SK-N-SH treated with all-trans-retinoic acid at 6 μM for 48 hours (cell line): ENCODE results near the gene ADORA1.

ENCODE experiments used
- ATAC-seq: fragments of 200-7000 bp; cut with Tn5 transposase; 3 replicates; pipeline ENCODE4 v1.9.1; 2020; ENCODE audit warnings: mild to moderate bottlenecking, moderate library complexity
- ARNTL ChIP-seq: fragments of 450-650 bp; formaldehyde crosslinking; IDR thresholded peaks from 2 replicates; pipeline ENCODE4 v1.5.0; 2020; ENCODE audit warnings: low read depth, mild to moderate bottlenecking, moderate library complexity, borderline replicate concordance
- BACH2 ChIP-seq: fragments of 250-450 bp; sonication (Bioruptor Pico); IDR thresholded peaks from 2 replicates; pipeline ENCODE4 v1.9.0; 2021; ENCODE audit warnings: mild to moderate bottlenecking, borderline replicate concordance
- CSDC2 ChIP-seq: fragments of 250-450 bp; sonication (Bioruptor Pico); IDR thresholded peaks from 2 replicates; pipeline ENCODE4 v1.5.0; 2020; ENCODE audit warnings: mild to moderate bottlenecking, moderate library complexity
- ESRRG ChIP-seq: fragments of 250-450 bp; sonication (Bioruptor Pico); IDR thresholded peaks from 2 replicates; pipeline ENCODE4 v1.6.1; 2021; ENCODE audit warnings: mild to moderate bottlenecking
- OSR1 ChIP-seq: fragments of 250-450 bp; sonication (Bioruptor Pico); IDR thresholded peaks from 2 replicates; pipeline ENCODE4 v1.8.0; 2022; ENCODE audit warnings: moderate library complexity, mild to moderate bottlenecking, inconsistent platforms
- PPARA ChIP-seq: fragments of 250-450 bp; sonication (Bioruptor Pico); IDR thresholded peaks from 2 replicates; pipeline ENCODE4 v1.5.0; 2020; ENCODE audit warnings: mild to moderate bottlenecking, borderline replicate concordance
- RARB ChIP-seq: fragments of 250-450 bp; sonication (Bioruptor Pico); IDR thresholded peaks from 2 replicates; pipeline ENCODE4 v1.8.0; 2021; ENCODE audit warnings: mild to moderate bottlenecking, moderate library complexity
- TCF4 ChIP-seq: fragments of 250-450 bp; sonication (Bioruptor Pico); IDR thresholded peaks from 2 replicates; pipeline ENCODE4 v1.8.0; 2021; ENCODE audit warnings: mild to moderate bottlenecking, moderate library complexity, borderline replicate concordance
- ZC3H10 ChIP-seq: fragments of 250-450 bp; sonication (Bioruptor Pico); IDR thresholded peaks from 2 replicates; pipeline ENCODE4 v1.5.1; 2021; ENCODE audit warnings: mild to moderate bottlenecking, moderate library complexity
- ZFP3 ChIP-seq: fragments of 250-450 bp; sonication (Bioruptor Pico); IDR thresholded peaks from 2 replicates; pipeline ENCODE4 v1.5.0; 2020; ENCODE audit warnings: mild to moderate bottlenecking, moderate library complexity
- ZNF8 ChIP-seq: fragments of 450-650 bp; formaldehyde crosslinking; IDR thresholded peaks from 2 replicates; pipeline ENCODE4 v1.5.0; 2020; ENCODE audit warnings: mild to moderate bottlenecking, moderate library complexity
- TF ChIP-seq, protein P1 (sequence below): fragments of 250-450 bp; sonication (Bioruptor Pico); IDR thresholded peaks from 2 replicates; pipeline ENCODE4 v1.8.0; 2020; ENCODE audit warnings: mild to moderate bottlenecking, moderate library complexity, borderline replicate concordance
- TF ChIP-seq, protein P2 (sequence below): fragments of 250-450 bp; sonication (Bioruptor Pico); IDR thresholded peaks from 2 replicates; pipeline ENCODE4 v1.5.1; 2020; ENCODE audit warnings: low read depth, mild to moderate bottlenecking, moderate library complexity
- TF ChIP-seq, protein P3 (sequence below): fragments of 250-450 bp; sonication (Bioruptor Pico); IDR thresholded peaks from 2 replicates; pipeline ENCODE4 v1.5.0; 2020; ENCODE audit warnings: mild to moderate bottlenecking, moderate library complexity
- TF ChIP-seq, protein P4 (sequence below): fragments of 250-450 bp; sonication (Bioruptor Pico); IDR thresholded peaks from 2 replicates; pipeline ENCODE4 v1.8.0; 2021; ENCODE audit warnings: low read depth, mild to moderate bottlenecking, moderate library complexity, borderline replicate concordance

ADORA1 gene

DNA sequence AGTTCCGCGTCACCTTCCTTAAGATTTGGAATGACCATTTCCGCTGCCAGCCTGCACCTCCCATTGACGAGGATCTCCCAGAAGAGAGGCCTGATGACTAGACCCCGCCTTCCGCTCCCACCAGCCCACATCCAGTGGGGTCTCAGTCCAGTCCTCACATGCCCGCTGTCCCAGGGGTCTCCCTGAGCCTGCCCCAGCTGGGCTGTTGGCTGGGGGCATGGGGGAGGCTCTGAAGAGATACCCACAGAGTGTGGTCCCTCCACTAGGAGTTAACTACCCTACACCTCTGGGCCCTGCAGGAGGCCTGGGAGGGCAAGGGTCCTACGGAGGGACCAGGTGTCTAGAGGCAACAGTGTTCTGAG, 38.3 kb downstream of the ADORA1 start (continued):
- TF ChIP-seq, protein P1, sequence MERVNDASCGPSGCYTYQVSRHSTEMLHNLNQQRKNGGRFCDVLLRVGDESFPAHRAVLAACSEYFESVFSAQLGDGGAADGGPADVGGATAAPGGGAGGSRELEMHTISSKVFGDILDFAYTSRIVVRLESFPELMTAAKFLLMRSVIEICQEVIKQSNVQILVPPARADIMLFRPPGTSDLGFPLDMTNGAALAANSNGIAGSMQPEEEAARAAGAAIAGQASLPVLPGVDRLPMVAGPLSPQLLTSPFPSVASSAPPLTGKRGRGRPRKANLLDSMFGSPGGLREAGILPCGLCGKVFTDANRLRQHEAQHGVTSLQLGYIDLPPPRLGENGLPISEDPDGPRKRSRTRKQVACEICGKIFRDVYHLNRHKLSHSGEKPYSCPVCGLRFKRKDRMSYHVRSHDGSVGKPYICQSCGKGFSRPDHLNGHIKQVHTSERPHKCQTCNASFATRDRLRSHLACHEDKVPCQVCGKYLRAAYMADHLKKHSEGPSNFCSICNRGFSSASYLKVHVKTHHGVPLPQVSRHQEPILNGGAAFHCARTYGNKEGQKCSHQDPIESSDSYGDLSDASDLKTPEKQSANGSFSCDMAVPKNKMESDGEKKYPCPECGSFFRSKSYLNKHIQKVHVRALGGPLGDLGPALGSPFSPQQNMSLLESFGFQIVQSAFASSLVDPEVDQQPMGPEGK (CRISPR knock-in tag): no peak
- TF ChIP-seq OSR1 (CRISPR knock-in tag): no peak
- TF ChIP-seq ARNTL: no peak
- TF ChIP-seq ESRRG (CRISPR knock-in tag): no peak
- TF ChIP-seq ZC3H10 (CRISPR knock-in tag): no peak
- TF ChIP-seq ZFP3: no peak
- no peak for TF ChIP-seq BACH2
- TF ChIP-seq, all 23 proteins: peak for 0

DNA sequence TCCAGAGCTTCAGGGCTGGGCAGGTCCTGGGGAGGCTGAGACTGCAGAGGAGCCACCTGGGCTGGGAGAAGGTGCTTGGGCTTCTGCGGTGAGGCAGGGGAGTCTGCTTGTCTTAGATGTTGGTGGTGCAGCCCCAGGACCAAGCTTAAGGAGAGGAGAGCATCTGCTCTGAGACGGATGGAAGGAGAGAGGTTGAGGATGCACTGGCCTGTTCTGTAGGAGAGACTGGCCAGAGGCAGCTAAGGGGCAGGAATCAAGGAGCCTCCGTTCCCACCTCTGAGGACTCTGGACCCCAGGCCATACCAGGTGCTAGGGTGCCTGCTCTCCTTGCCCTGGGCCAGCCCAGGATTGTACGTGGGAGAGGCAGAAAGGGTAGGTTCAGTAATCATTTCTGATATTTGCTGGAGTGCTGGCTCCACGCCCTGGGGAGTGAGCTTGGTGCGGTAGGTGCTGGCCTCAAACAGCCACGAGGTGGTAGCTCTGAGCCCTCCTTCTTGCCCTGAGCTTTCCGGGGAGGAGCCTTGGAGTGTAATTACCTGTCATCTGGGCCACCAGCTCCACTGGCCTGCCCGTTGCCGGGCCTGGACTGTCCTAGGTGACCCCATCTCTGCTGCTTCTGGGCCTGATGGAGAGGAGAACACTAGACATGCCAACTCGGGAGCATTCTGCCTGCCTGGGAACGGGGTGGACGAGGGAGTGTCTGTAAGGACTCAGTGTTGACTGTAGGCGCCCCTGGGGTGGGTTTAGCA, 38.8 kb downstream of the ADORA1 start:
- TF ChIP-seq RARB (CRISPR knock-in tag) (no peak), ESRRG (CRISPR knock-in tag) (no peak), PPARA (CRISPR knock-in tag) (no peak), BACH2 (no peak)
- TF ChIP-seq, protein P2, sequence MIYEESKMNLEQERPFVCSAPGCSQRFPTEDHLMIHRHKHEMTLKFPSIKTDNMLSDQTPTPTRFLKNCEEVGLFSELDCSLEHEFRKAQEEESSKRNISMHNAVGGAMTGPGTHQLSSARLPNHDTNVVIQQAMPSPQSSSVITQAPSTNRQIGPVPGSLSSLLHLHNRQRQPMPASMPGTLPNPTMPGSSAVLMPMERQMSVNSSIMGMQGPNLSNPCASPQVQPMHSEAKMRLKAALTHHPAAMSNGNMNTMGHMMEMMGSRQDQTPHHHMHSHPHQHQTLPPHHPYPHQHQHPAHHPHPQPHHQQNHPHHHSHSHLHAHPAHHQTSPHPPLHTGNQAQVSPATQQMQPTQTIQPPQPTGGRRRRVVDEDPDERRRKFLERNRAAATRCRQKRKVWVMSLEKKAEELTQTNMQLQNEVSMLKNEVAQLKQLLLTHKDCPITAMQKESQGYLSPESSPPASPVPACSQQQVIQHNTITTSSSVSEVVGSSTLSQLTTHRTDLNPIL (CRISPR knock-in tag): no peak
- TF ChIP-seq, protein P1 (CRISPR knock-in tag): no peak
- ATAC-seq: no peak; the same call in 2 of the 3 replicates

DNA sequence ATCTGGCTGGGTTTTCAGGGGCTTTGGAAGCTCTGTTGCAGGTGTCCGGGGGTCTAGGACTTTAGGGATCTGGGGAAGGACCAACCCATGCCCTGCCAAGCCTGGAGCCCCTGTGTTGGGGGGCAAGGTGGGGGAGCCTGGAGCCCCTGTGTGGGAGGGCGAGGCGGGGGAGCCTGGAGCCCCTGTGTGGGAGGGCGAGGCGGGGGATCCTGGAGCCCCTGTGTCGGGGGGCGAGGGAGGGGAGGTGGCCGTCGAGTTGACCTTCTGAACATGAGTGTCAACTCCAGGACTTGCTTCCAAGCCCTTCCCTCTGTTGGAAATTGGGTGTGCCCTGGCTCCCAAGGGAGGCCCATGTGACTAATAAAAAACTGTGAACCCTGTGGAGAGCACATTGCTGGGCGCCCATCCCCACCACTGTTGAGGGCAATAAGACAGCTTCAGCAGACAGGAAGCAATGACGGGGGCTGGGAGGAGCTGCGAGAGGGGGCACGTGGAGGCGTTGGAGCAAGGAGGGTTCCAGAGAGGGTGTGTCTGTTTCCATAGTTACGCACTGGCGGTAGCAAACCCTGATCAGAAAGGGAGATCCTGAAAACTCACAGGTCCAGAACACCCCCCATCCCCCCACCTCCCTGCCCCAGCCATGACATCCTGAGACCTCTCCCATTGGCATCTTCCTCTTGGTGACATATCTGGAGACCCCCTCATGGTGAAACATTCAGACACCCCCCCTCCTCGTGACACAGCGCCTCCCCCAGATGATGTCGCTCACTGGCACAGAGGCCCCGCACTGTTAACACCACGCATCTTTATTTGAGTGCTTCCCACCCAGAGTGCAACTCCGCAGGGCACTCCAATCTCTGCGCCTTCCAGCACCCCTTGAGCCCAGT, 39.7 kb downstream of the ADORA1 start:
- ATAC-seq: no peak
- no peak for TF ChIP-seq CSDC2
- no peak for TF ChIP-seq OSR1 (CRISPR knock-in tag)
- TF ChIP-seq ARNTL: no peak
- TF ChIP-seq, protein P3, sequence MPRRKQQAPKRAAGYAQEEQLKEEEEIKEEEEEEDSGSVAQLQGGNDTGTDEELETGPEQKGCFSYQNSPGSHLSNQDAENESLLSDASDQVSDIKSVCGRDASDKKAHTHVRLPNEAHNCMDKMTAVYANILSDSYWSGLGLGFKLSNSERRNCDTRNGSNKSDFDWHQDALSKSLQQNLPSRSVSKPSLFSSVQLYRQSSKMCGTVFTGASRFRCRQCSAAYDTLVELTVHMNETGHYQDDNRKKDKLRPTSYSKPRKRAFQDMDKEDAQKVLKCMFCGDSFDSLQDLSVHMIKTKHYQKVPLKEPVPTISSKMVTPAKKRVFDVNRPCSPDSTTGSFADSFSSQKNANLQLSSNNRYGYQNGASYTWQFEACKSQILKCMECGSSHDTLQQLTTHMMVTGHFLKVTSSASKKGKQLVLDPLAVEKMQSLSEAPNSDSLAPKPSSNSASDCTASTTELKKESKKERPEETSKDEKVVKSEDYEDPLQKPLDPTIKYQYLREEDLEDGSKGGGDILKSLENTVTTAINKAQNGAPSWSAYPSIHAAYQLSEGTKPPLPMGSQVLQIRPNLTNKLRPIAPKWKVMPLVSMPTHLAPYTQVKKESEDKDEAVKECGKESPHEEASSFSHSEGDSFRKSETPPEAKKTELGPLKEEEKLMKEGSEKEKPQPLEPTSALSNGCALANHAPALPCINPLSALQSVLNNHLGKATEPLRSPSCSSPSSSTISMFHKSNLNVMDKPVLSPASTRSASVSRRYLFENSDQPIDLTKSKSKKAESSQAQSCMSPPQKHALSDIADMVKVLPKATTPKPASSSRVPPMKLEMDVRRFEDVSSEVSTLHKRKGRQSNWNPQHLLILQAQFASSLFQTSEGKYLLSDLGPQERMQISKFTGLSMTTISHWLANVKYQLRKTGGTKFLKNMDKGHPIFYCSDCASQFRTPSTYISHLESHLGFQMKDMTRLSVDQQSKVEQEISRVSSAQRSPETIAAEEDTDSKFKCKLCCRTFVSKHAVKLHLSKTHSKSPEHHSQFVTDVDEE (CRISPR knock-in tag): no peak
- TF ChIP-seq, protein P4, sequence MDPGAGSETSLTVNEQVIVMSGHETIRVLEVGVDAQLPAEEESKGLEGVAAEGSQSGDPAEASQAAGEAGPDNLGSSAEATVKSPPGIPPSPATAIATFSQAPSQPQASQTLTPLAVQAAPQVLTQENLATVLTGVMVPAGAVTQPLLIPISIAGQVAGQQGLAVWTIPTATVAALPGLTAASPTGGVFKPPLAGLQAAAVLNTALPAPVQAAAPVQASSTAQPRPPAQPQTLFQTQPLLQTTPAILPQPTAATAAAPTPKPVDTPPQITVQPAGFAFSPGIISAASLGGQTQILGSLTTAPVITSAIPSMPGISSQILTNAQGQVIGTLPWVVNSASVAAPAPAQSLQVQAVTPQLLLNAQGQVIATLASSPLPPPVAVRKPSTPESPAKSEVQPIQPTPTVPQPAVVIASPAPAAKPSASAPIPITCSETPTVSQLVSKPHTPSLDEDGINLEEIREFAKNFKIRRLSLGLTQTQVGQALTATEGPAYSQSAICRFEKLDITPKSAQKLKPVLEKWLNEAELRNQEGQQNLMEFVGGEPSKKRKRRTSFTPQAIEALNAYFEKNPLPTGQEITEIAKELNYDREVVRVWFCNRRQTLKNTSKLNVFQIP (CRISPR knock-in tag): no peak
- no peak for TF ChIP-seq TCF4 (CRISPR knock-in tag)
- no peak for TF ChIP-seq ZC3H10 (CRISPR knock-in tag)
- TF ChIP-seq, protein P2 (CRISPR knock-in tag): no peak
- TF ChIP-seq ZFP3: no peak
- TF ChIP-seq, protein P1 (CRISPR knock-in tag): no peak
- TF ChIP-seq ZNF8 (CRISPR knock-in tag): no peak
